ENCODE measurements around the gene GRB10. TPM values are rescaled to one million over a fixed set of nuclear protein-coding genes. Genes with fewer than 3 reads are reported as not detected.
A peak's percentile ranks its signal among the peaks of the same experiment; 100 is the strongest.
"Not testable (repeated sequence)": the region's sequence is repeated elsewhere in the genome, so short reads cannot be mapped to it uniquely, and the experiment has no call there.

The GRB10 gene
- total RNA-seq, 2 donors from 2014 or later: 13.8 to 16.1 TPM

GRCh38 chr7:50594136-50594535 lies 188.6 kb downstream of the GRB10 start:
- intact Hi-C loops (cut with DNase I, micrococcal nuclease): no loop called here
- DNase-seq (no peak), ATAC-seq (no peak)

- intact Hi-C loops (cut with DNase I, micrococcal nuclease): no loop called here
- ATAC-seq (no peak), DNase-seq (no peak)
Observed at GRCh38 chr7:50592940-50593339, 189.8 kb downstream of the GRB10 start.

GRCh38 chr7:50591480-50592438 lies 190.9 kb downstream of the GRB10 start:
- intact Hi-C loops (cut with DNase I, micrococcal nuclease): no loop called here
- DNase-seq (no peak), ATAC-seq (no peak)

- intact Hi-C loops (cut with DNase I, micrococcal nuclease): no loop called here
Observed at GRCh38 chr7:50591098-50591479, 191.6 kb downstream of the GRB10 start.

GRCh38 chr7:50590535-50590934 lies 192.2 kb downstream of the GRB10 start:
- ATAC-seq (no peak), DNase-seq (no peak)
- intact Hi-C loops (cut with DNase I, micrococcal nuclease): no loop called here

More at GRCh38 chr7:50591098-50591479, 191.6 kb downstream of the GRB10 start:
- ATAC-seq (no peak), DNase-seq (no peak)

- ATAC-seq: no peak
- intact Hi-C loops (cut with DNase I, micrococcal nuclease): no loop called here
- no peak for DNase-seq
Observed at GRCh38 chr7:50589364-50589763, 193.3 kb downstream of the GRB10 start.

- DNase-seq (no peak), ATAC-seq (no peak)
- intact Hi-C loops (cut with DNase I, micrococcal nuclease): no loop called here
Observed at GRCh38 chr7:50588937-50589336, 193.8 kb downstream of the GRB10 start.

- intact Hi-C loops (cut with DNase I, micrococcal nuclease): no loop called here
- DNase-seq: no peak
- ATAC-seq: no peak
Observed at GRCh38 chr7:50587737-50588136, 195.0 kb downstream of the GRB10 start.

GRCh38 chr7:50584793-50585408 lies 197.8 kb downstream of the GRB10 start:
- ATAC-seq (no peak), DNase-seq (no peak)
- intact Hi-C loops (cut with DNase I, micrococcal nuclease): no loop called here

- intact Hi-C loops (cut with DNase I, micrococcal nuclease): no loop called here
- ATAC-seq (no peak), DNase-seq (no peak)
Observed at GRCh38 chr7:50584386-50584785, 198.3 kb downstream of the GRB10 start.

GRCh38 chr7:50583295-50583694 lies 199.4 kb downstream of the GRB10 start:
- ATAC-seq; intact Hi-C loops (cut with DNase I, micrococcal nuclease); DNase-seq: not testable (repeated sequence)

GRCh38 chr7:50582271-50582670 lies 200.4 kb downstream of the GRB10 start:
- DNase-seq; ATAC-seq; intact Hi-C loops (cut with DNase I, micrococcal nuclease): not testable (repeated sequence)

GRCh38 chr7:50580666-50581065 lies 202.0 kb downstream of the GRB10 start:
- ATAC-seq; DNase-seq; intact Hi-C loops (cut with DNase I, micrococcal nuclease): not testable (repeated sequence)

GRCh38 chr7:50580057-50580456 lies 202.6 kb downstream of the GRB10 start:
- DNase-seq: no peak
- intact Hi-C loops (cut with DNase I, micrococcal nuclease): no loop called here
- ATAC-seq: no peak

- ATAC-seq; intact Hi-C loops (cut with DNase I, micrococcal nuclease); DNase-seq: not testable (repeated sequence)
Observed at GRCh38 chr7:50578105-50578504, 204.6 kb downstream of the GRB10 start.

- intact Hi-C loops (cut with DNase I, micrococcal nuclease): no loop called here
- DNase-seq (no peak), ATAC-seq (no peak)
Observed at GRCh38 chr7:50577569-50577968, 205.1 kb downstream of the GRB10 start.

GRCh38 chr7:50576388-50576787 lies 206.3 kb downstream of the GRB10 start:
- intact Hi-C loops (cut with DNase I, micrococcal nuclease); DNase-seq; ATAC-seq: not testable (repeated sequence)

GRCh38 chr7:50567715-50568261 lies 214.9 kb downstream of the GRB10 start:
- intact Hi-C loops (cut with DNase I, micrococcal nuclease): no loop called here
- DNase-seq (no peak), ATAC-seq (no peak)

- peak in 1 of 2 donors; percentile 56 for DNase-seq
- peak; percentile 61 for ATAC-seq
- intact Hi-C loops (cut with DNase I, micrococcal nuclease): no loop called here
Observed at GRCh38 chr7:50565977-50566376, 216.7 kb downstream of the GRB10 start.

- intact Hi-C loops (cut with DNase I, micrococcal nuclease): no loop called here
- no peak for DNase-seq
- peak; percentile 65 for ATAC-seq
Observed at GRCh38 chr7:50565559-50565916, 217.2 kb downstream of the GRB10 start.

Data from left colon (tissue), 2 donors.